GM23248 (cell line): ENCODE data around the gene MYEF2.

Experiments
- EZH2 ChIP-seq: fragments of 200-600 bp; sonication (generic); IDR thresholded peaks from 2 replicates; pipeline ENCODE4 v1.6.1; 2018; ENCODE audit warnings: antibody characterized with exemption, mild to moderate bottlenecking; ENCODE audit not compliant: insufficient read depth, poor library complexity, severe bottlenecking
- EZH2phosphoT487 ChIP-seq: fragments of 200-600 bp; sonication (generic); IDR thresholded peaks from 2 replicates; pipeline ENCODE4 v1.6.1; 2018; ENCODE audit warnings: antibody characterized with exemption, moderate library complexity, mild to moderate bottlenecking, low read depth; ENCODE audit not compliant: insufficient read depth

GRCh38 chr15:48120745-48121144, 57.4 kb downstream of the MYEF2 start, which contains the start of gene SLC24A5:
- no peak for TF ChIP-seq EZH2
- TF ChIP-seq EZH2phosphoT487: no peak
